Activated CD8-positive, alpha-beta T cell treated with anti-CD3 and anti-CD28 coated beads for 36 hours (primary cell): Measurements from ENCODE around the gene UPK2. TPM values are rescaled to one million over a fixed set of nuclear protein-coding genes. Genes with fewer than 3 reads are reported as not detected.

Experiments
- ATAC-seq: fragments of 200-7000 bp; cut with Tn5 transposase; one replicate; pipeline ENCODE4 v1.10.0; 2021; ENCODE audit warnings: mild to moderate bottlenecking, moderate library complexity
- CTCF ChIA-PET: fragments of 350-600 bp; sonication (Branson Sonifier 250); formaldehyde crosslinking; loops from one replicate; lab custom pipeline; 2021; ENCODE audit warnings: antibody characterized with exemption; lab: Charles Lee
- POLR2A ChIA-PET: fragments of 350-600 bp; sonication (Branson Sonifier 250); formaldehyde crosslinking; loops from one replicate; lab custom pipeline; 2021; ENCODE audit warnings: antibody characterized with exemption; lab: Charles Lee
- DNase-seq: peaks from one replicate; pipeline ENCODE4 v3.0.0-alpha.2; 2020
- H3K27ac Mint-ChIP-seq: one replicate; pipeline ENCODE4 v1.8.0; 2021; ENCODE audit warnings: mild to moderate bottlenecking, mixed read lengths
- H3K27me3 Mint-ChIP-seq: one replicate; pipeline ENCODE4 v1.8.0; 2021; ENCODE audit warnings: mixed read lengths
- H3K36me3 Mint-ChIP-seq: one replicate; pipeline ENCODE4 v1.8.0; 2021; ENCODE audit warnings: low read depth, mixed read lengths
- H3K4me1 Mint-ChIP-seq: one replicate; pipeline ENCODE4 v1.8.0; 2021; ENCODE audit warnings: low read depth, mixed read lengths
- H3K4me3 Mint-ChIP-seq: one replicate; pipeline ENCODE4 v1.8.0; 2021; ENCODE audit warnings: mild to moderate bottlenecking, moderate library complexity, mixed read lengths
- H3K9me3 Mint-ChIP-seq: one replicate; pipeline ENCODE4 v1.8.0; 2021; ENCODE audit warnings: mixed read lengths
- CTCF ChIP-seq: fragments of 200-600 bp; IDR thresholded peaks from one replicate; pipeline ENCODE4 v1.8.0; 2022; ENCODE audit warnings: antibody characterized with exemption, mild to moderate bottlenecking
- intact Hi-C: fragments of 100-400 bp; cut with micrococcal nuclease; formaldehyde crosslinking; loops from one replicate; pipeline ENCODE4 v1.10.0; 2022
- microRNA-seq: library from miRNA; unstranded; fragments of <30 nt; microRNA quantifications from one replicate; pipeline ENCODE4 v1.2.0, GENCODE V29; 2022; ENCODE audit warnings: borderline microRNAs expressed, borderline replicate concordance
- total RNA-seq, 2 experiments: library from RNA; stranded (reverse); gene quantifications; one replicate each; pipeline ENCODE4 v1.2.3, GENCODE V29; 2021

Gene UPK2
- total RNA-seq, 2 experiments from 2014 or later = 1.5 to 2.2 TPM

DNA sequence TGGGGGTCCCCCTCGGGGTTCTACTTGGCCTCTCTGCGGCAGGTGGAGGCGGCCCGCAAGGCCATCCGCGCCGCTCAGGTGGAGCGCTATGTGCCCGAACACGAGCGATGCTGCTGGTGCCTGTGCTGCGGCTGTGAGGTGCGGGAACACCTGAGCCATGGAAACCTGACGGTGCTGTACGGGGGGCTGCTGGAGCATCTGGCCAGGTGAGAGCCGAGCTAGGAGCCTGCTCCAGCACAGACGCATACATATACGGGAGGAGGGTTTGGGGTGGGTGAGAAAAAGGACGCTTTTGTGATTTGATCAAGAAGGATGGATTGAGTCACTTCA lies 42.3 kb downstream of the UPK2 start:
- POLR2A ChIA-PET = interaction anchor here (1.1 to 5.1 kb wide), 14 partner anchors 12 to 208 kb away, joined by 3 to 106 read pairs (median 6); partner anchors contain the start of genes DDX6, HMBS, RPS25 and SLC37A4
- peaks cover 52% of the 10 kb centered on the region for H3K36me3 Mint-ChIP-seq
- H3K9me3 Mint-ChIP-seq = no peaks in the 10 kb centered on the region
- CTCF ChIA-PET = interaction anchor here (1.2 kb wide), 1 partner anchor 69 kb away, joined by 3 read pairs; no protein-coding TSS in a partner anchor
- intact Hi-C loops = no loop called here
- no peak for TF ChIP-seq CTCF
- DNase-seq (no peak), ATAC-seq (peak; percentile 5)
- no peaks in the 10 kb centered on the region for H3K27me3 Mint-ChIP-seq
- H3K4me1 Mint-ChIP-seq = peaks cover 31% of the 10 kb centered on the region
- H3K27ac Mint-ChIP-seq = peak overlapping the region; percentile 99
- peak overlapping the region; percentile 97 for H3K4me3 Mint-ChIP-seq

GRCh38 chr11:118998822-118999221 lies 42.7 kb downstream of the UPK2 start:
- H3K9me3 Mint-ChIP-seq = no peaks in the 10 kb centered on the region
- peak overlapping the region; percentile 99 for H3K27ac Mint-ChIP-seq
- CTCF ChIA-PET = interaction anchor here (1.7 kb wide), 1 partner anchor 18 kb away, joined by 3 read pairs; no protein-coding TSS in a partner anchor
- H3K4me3 Mint-ChIP-seq = peak overlapping the region; percentile 97
- no peaks in the 10 kb centered on the region for H3K27me3 Mint-ChIP-seq
- POLR2A ChIA-PET = interaction anchor here (0.5 to 5.1 kb wide), 8 partner anchors 11 to 96 kb away, joined by 3 to 106 read pairs (median 8); partner anchors contain the start of genes HMBS, RPS25 and TRAPPC4
- no peak for TF ChIP-seq CTCF
- H3K4me1 Mint-ChIP-seq = peaks cover 29% of the 10 kb centered on the region
- DNase-seq (no peak), ATAC-seq (no peak)
- H3K36me3 Mint-ChIP-seq = peaks cover 50% of the 10 kb centered on the region
- intact Hi-C loops = no loop called here

GRCh38 chr11:119000906-119001305 lies 44.8 kb downstream of the UPK2 start:
- Mint-ChIP-seq H3K36me3 (peaks cover 49% of the 10 kb centered on the region), H3K4me3 (no peak overlapping the region), H3K4me1 (peaks cover 31% of the 10 kb centered on the region), H3K9me3 (no peaks in the 10 kb centered on the region), H3K27ac (no peak overlapping the region), H3K27me3 (no peaks in the 10 kb centered on the region)
- ATAC-seq (no peak), DNase-seq (no peak)
- no peak for TF ChIP-seq CTCF
- POLR2A ChIA-PET = interaction anchor here (1.8 to 5.1 kb wide), 2 partner anchors 15 to 94 kb away, joined by 3 to 106 read pairs; partner anchors contain the start of genes RPS25 and TRAPPC4
- intact Hi-C loops = no loop called here
- CTCF ChIA-PET = no interaction called here

- no peaks in the 10 kb centered on the region for H3K27me3 Mint-ChIP-seq
- peaks cover 10% of the 10 kb centered on the region for H3K4me1 Mint-ChIP-seq
- ChIA-PET POLR2A (interaction anchor here (1.0 kb wide), 1 partner anchor 9 kb away, joined by 3 read pairs; no protein-coding TSS in a partner anchor), CTCF (interaction anchor here (0.7 kb wide), 1 partner anchor 315 kb away, joined by 3 read pairs; no protein-coding TSS in a partner anchor)
- ATAC-seq = peak; percentile 37
- H3K9me3 Mint-ChIP-seq = no peaks in the 10 kb centered on the region
- H3K4me3 Mint-ChIP-seq = no peak overlapping the region
- peak overlapping the region; percentile 45 for H3K27ac Mint-ChIP-seq
- H3K36me3 Mint-ChIP-seq = peaks cover 25% of the 10 kb centered on the region
- DNase-seq = no peak
- intact Hi-C loops = no loop called here
- TF ChIP-seq CTCF = no peak
These were observed 50.6 kb downstream of the UPK2 start for GRCh38 chr11:119006656-119007055.

Small RNA genes lying within 50 kb of the gene (microRNA-seq; reads per million reads assigned to microRNA genes)
- not detected for gene MIR4492

Other genes starting within 250 kb of the UPK2 start
- gene DDX6, start 165.1 kb upstream of the UPK2 start, total RNA-seq = 100 to 1,000 TPM; 155 to 158 TPM
- under 1 TPM; 0.60 to 0.92 TPM for gene CXCR5, start 72.4 kb upstream of the UPK2 start, total RNA-seq
- gene BCL9L, start 30.4 kb upstream of the UPK2 start, total RNA-seq = 10 to 100 TPM; 35.9 to 38.8 TPM
- not detected for gene FOXR1, start 15.5 kb downstream of the UPK2 start, total RNA-seq
- gene CENATAC, start 41.8 kb downstream of the UPK2 start, total RNA-seq = 10 to 100 TPM; 22.0 to 24.1 TPM
- gene RPS25, start 62.0 kb downstream of the UPK2 start, total RNA-seq = 1,000 to 10,000 TPM; 1,901 to 1,911 TPM
- gene TRAPPC4, start 62.5 kb downstream of the UPK2 start, total RNA-seq = 10 to 100 TPM; 69.5 to 71.4 TPM
- gene SLC37A4, start 74.6 kb downstream of the UPK2 start, total RNA-seq = 10 to 100 TPM; 32.4 to 35.2 TPM
- 100 to 1,000 TPM in 1 of 2 experiments, 10 to 100 TPM in 1; 92.4 to 101 TPM for gene HYOU1, start 100.9 kb downstream of the UPK2 start, total RNA-seq
- gene VPS11, start 111.5 kb downstream of the UPK2 start, total RNA-seq = 10 to 100 TPM; 17.1 to 17.2 TPM
- 10 to 100 TPM; 33.6 to 36.1 TPM for gene HMBS, start 128.6 kb downstream of the UPK2 start, total RNA-seq
- gene DPAGT1, start 145.6 kb downstream of the UPK2 start, total RNA-seq = 10 to 100 TPM; 51.1 to 52.2 TPM
- gene C2CD2L, start 151.0 kb downstream of the UPK2 start, total RNA-seq = 10 to 100 TPM; 14.2 to 17.7 TPM
- gene HINFP, start 165.3 kb downstream of the UPK2 start, total RNA-seq = 10 to 100 TPM; 23.9 to 26.5 TPM
- not detected for gene ABCG4, start 192.8 kb downstream of the UPK2 start, total RNA-seq
- 10 to 100 TPM; 20.1 to 21.3 TPM for gene NLRX1, start 212.4 kb downstream of the UPK2 start, total RNA-seq
- gene NHERF4, start 229.2 kb downstream of the UPK2 start, total RNA-seq = under 1 TPM; 0.29 to 0.32 TPM